ENCODE measurements around the gene TTC5. TPM values are rescaled to one million over a fixed set of nuclear protein-coding genes. Genes with fewer than 3 reads are reported as not detected.
A peak's percentile ranks its signal among the peaks of the same experiment; 100 is the strongest.

TTC5 gene
- total RNA-seq (10.6 and 13.9 TPM in 2 replicates), polyA plus RNA-seq (19.4 and 25.9 TPM in 2 replicates)

- H3K27me3 ChIP-seq: no peaks in the 10 kb centered on the region
- TF ChIP-seq CTCF (IDR thresholded peaks at IDR 0.05; ENCODE audit: low read depth, low read length): peak; percentile 96
- H3K27ac ChIP-seq: no peak within 1 kb of the TSS
- peaks cover 6% of the 10 kb centered on the region for H3K4me1 ChIP-seq (ENCODE audit: low read depth)
- no peaks in the 10 kb centered on the region for H3K9me3 ChIP-seq (ENCODE audit: low read depth)
- peak within 1 kb of the TSS; percentile 52 for H3K4me3 ChIP-seq
- DNase-seq (ENCODE audit: low read depth in 1 of 2, low spot score in 1 of 2): peak; percentile 88 to 94
- peaks cover 6% of the 10 kb centered on the region for H3K36me3 ChIP-seq
Observed at GRCh38 chr14:20305265-20306078, at the start of gene TTC5. TTC5 (minus strand) TSS chr14:20305951; CDS start chr14:20305937, 14 bp downstream.

- H3K27me3 ChIP-seq: no peaks in the 10 kb centered on the region
- no peak overlapping the region for H3K27ac ChIP-seq
- H3K9me3 ChIP-seq (ENCODE audit: low read depth): no peaks in the 10 kb centered on the region
- H3K4me1 ChIP-seq (ENCODE audit: low read depth): no peaks in the 10 kb centered on the region
- peaks cover 63% of the 10 kb centered on the region for H3K36me3 ChIP-seq
- peak in 1 of 2 donors; percentile 34 for DNase-seq (ENCODE audit: low read depth in 1 of 2, low spot score in 1 of 2)
- TF ChIP-seq CTCF (IDR thresholded peaks at IDR 0.05; ENCODE audit: low read depth, low read length): peak; percentile 38
- H3K4me3 ChIP-seq: no peak overlapping the region
Observed at GRCh38 chr14:20350860-20351259, 45.1 kb upstream of the TTC5 start.

- no peak for DNase-seq (ENCODE audit: low read depth in 1 of 2, low spot score in 1 of 2)
Observed at GRCh38 chr14:20350282-20350681, 44.5 kb upstream of the TTC5 start.

GRCh38 chr14:20347747-20348146 lies 42.0 kb upstream of the TTC5 start:
- no peak for TF ChIP-seq CTCF (IDR thresholded peaks at IDR 0.05; ENCODE audit: low read depth, low read length)
- Histone ChIP-seq H3K27me3 (no peaks in the 10 kb centered on the region), H3K27ac (no peak overlapping the region), H3K4me1 (ENCODE audit: low read depth) (no peaks in the 10 kb centered on the region), H3K4me3 (no peak overlapping the region), H3K36me3 (peaks cover 44% of the 10 kb centered on the region), H3K9me3 (ENCODE audit: low read depth) (no peaks in the 10 kb centered on the region)
- DNase-seq (ENCODE audit: low read depth in 1 of 2, low spot score in 1 of 2): no peak

More at GRCh38 chr14:20350282-20350681, 44.5 kb upstream of the TTC5 start:
- Histone ChIP-seq H3K27ac (no peak overlapping the region), H3K9me3 (ENCODE audit: low read depth) (no peaks in the 10 kb centered on the region), H3K4me1 (ENCODE audit: low read depth) (no peaks in the 10 kb centered on the region), H3K27me3 (no peaks in the 10 kb centered on the region), H3K36me3 (peaks cover 58% of the 10 kb centered on the region), H3K4me3 (no peak overlapping the region)
- no peak for TF ChIP-seq CTCF (IDR thresholded peaks at IDR 0.05; ENCODE audit: low read depth, low read length)

- peaks cover 38% of the 10 kb centered on the region for H3K36me3 ChIP-seq
- no peaks in the 10 kb centered on the region for H3K9me3 ChIP-seq (ENCODE audit: low read depth)
- H3K4me3 ChIP-seq: no peak overlapping the region
- H3K27ac ChIP-seq: no peak overlapping the region
- H3K27me3 ChIP-seq: no peaks in the 10 kb centered on the region
- H3K4me1 ChIP-seq (ENCODE audit: low read depth): no peaks in the 10 kb centered on the region
- no peak for DNase-seq (ENCODE audit: low read depth in 1 of 2, low spot score in 1 of 2)
- TF ChIP-seq CTCF (IDR thresholded peaks at IDR 0.05; ENCODE audit: low read depth, low read length): no peak
Observed at GRCh38 chr14:20346713-20347112, 41.0 kb upstream of the TTC5 start.

Measured in cardiac muscle cell (in vitro differentiated cells and primary cell).